BJ (cell line): Measurements from ENCODE around the gene PITPNM3. TPM values are rescaled to one million over a fixed set of nuclear protein-coding genes. Genes with fewer than 3 reads are reported as not detected.
"Not testable (repeated sequence)": the region's sequence is repeated elsewhere in the genome, so short reads cannot be mapped to it uniquely, and the experiment has no call there.

Experiments
- CTCF ChIA-PET: fragments of 350-600 bp; formaldehyde crosslinking; extraction: SDS; loops from one replicate; lab custom pipeline; 2021; ENCODE audit warnings: antibody characterized with exemption, inconsistent platforms; lab: Yijun Ruan, JAX
- POLR2A ChIA-PET: fragments of 300-600 bp; sonication (Branson Sonifier 250); formaldehyde crosslinking; extraction: SDS; loops from one replicate; lab custom pipeline; 2021; ENCODE audit warnings: antibody characterized with exemption; lab: Charles Lee
- DNase-seq: peaks from one replicate; pipeline ENCODE4 v3.0.0-alpha.2; 2011; ENCODE audit warnings: low read depth
- H3K27me3 ChIP-seq: 2 replicates; pipeline ENCODE4 v1.6.0; 2011; ENCODE audit warnings: low read length; ENCODE audit not compliant: control insufficient read depth, insufficient read depth
- H3K36me3 ChIP-seq: 2 replicates; pipeline ENCODE4 v1.5.1; 2011; ENCODE audit warnings: low read length; ENCODE audit not compliant: control insufficient read depth, insufficient read depth
- H3K4me3 ChIP-seq: 2 replicates; pipeline ENCODE4 v1.5.1; 2011; ENCODE audit warnings: low read depth, mild to moderate bottlenecking, control low read depth, low read length
- polyA plus RNA-seq: library from polyadenylated mRNA; depleted of rRNA; stranded (reverse); fragments of >200 nt; gene quantifications from 2 replicates; pipeline ENCODE4 v1.2.3, GENCODE V29; 2011
- TF ChIP-seq, protein P1 (sequence below): IDR thresholded peaks from 2 replicates; pipeline ENCODE4 v1.5.1; 2011; ENCODE audit warnings: low read depth, mild to moderate bottlenecking, control low read depth, inconsistent platforms, low read length, moderate library complexity; ENCODE audit not compliant: insufficient read depth

The PITPNM3 gene
- polyA plus RNA-seq, 1 experiment = 0.64 TPM

GRCh38 chr17:6574687-6575595 is 18.6 kb upstream of the PITPNM3 start:
- no peak for DNase-seq
- TF ChIP-seq, protein P1, sequence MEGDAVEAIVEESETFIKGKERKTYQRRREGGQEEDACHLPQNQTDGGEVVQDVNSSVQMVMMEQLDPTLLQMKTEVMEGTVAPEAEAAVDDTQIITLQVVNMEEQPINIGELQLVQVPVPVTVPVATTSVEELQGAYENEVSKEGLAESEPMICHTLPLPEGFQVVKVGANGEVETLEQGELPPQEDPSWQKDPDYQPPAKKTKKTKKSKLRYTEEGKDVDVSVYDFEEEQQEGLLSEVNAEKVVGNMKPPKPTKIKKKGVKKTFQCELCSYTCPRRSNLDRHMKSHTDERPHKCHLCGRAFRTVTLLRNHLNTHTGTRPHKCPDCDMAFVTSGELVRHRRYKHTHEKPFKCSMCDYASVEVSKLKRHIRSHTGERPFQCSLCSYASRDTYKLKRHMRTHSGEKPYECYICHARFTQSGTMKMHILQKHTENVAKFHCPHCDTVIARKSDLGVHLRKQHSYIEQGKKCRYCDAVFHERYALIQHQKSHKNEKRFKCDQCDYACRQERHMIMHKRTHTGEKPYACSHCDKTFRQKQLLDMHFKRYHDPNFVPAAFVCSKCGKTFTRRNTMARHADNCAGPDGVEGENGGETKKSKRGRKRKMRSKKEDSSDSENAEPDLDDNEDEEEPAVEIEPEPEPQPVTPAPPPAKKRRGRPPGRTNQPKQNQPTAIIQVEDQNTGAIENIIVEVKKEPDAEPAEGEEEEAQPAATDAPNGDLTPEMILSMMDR = peak; percentile 22
- ChIA-PET POLR2A (no interaction called here), CTCF (interaction anchor here (1.0 to 3.8 kb wide), 4 partner anchors 8 to 103 kb away, joined by 3 to 27 read pairs (median 3); no protein-coding TSS in a partner anchor)
- Histone ChIP-seq H3K4me3 (no peak overlapping the region), H3K27me3 (no peaks in the 10 kb centered on the region), H3K36me3 (peaks cover 3% of the 10 kb centered on the region; the same call in 1 of the 2 replicates)

GRCh38 chr17:6573982-6574686 is 17.8 kb upstream of the PITPNM3 start:
- TF ChIP-seq, protein P1 = no peak
- POLR2A ChIA-PET = no interaction called here
- CTCF ChIA-PET = interaction anchor here (1.0 to 3.8 kb wide), 4 partner anchors 9 to 102 kb away, joined by 3 to 27 read pairs (median 3); no protein-coding TSS in a partner anchor
- DNase-seq = no peak
- no peak overlapping the region for H3K4me3 ChIP-seq
- peaks cover 3% of the 10 kb centered on the region; the same call in 1 of the 2 replicates for H3K36me3 ChIP-seq
- no peaks in the 10 kb centered on the region for H3K27me3 ChIP-seq

GRCh38 chr17:6573495-6573894 is 17.1 kb upstream of the PITPNM3 start:
- CTCF ChIA-PET = interaction anchor here (3.8 kb wide), 1 partner anchor 101 kb away, joined by 27 read pairs; no protein-coding TSS in a partner anchor
- POLR2A ChIA-PET, H3K27me3 ChIP-seq, DNase-seq, H3K4me3 ChIP-seq, H3K36me3 ChIP-seq: not testable (repeated sequence)

GRCh38 chr17:6572972-6573370 is 16.6 kb upstream of the PITPNM3 start:
- H3K27me3 ChIP-seq = no peaks in the 10 kb centered on the region
- TF ChIP-seq, protein P1 = no peak
- no peak overlapping the region for H3K4me3 ChIP-seq
- DNase-seq = no peak
- CTCF ChIA-PET = no interaction called here
- no peaks in the 10 kb centered on the region; the same call in 1 of the 2 replicates for H3K36me3 ChIP-seq
- POLR2A ChIA-PET = no interaction called here

DNA sequence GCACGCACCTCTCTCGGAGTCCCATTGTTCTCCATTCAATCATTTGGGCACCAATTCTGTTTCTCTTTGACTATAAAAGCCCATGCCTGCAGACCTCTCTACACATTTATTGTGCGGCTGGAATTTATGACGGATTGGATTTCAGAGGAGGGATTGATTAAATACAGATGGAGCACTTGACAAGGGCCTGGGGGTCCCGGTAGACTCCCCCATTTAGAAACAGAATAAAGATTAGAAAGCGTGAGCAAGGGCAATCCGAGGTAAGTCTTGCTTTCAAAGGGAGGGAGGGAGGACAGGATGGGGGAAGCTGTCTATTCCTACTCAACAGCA is 15.1 kb upstream of the PITPNM3 start:
- no peak overlapping the region for H3K4me3 ChIP-seq
- ChIA-PET POLR2A (no interaction called here), CTCF (no interaction called here)
- TF ChIP-seq, protein P1 = no peak
- no peaks in the 10 kb centered on the region for H3K27me3 ChIP-seq
- no peaks in the 10 kb centered on the region; the same call in 1 of the 2 replicates for H3K36me3 ChIP-seq
- no peak for DNase-seq
